NOMO-1 (cell line): Measurements from ENCODE around the gene SUGCT.
"Not testable (repeated sequence)": the region's sequence is repeated elsewhere in the genome, so short reads cannot be mapped to it uniquely, and the experiment has no call there.

Experiments
- DNase-seq, 2 experiments: peaks; one replicate each; lab custom pipeline; 2025; ENCODE audit not compliant: unreplicated experiment in 2 of 2; lab: John Stamatoyannopoulos, UW

Gene SUGCT

DNA sequence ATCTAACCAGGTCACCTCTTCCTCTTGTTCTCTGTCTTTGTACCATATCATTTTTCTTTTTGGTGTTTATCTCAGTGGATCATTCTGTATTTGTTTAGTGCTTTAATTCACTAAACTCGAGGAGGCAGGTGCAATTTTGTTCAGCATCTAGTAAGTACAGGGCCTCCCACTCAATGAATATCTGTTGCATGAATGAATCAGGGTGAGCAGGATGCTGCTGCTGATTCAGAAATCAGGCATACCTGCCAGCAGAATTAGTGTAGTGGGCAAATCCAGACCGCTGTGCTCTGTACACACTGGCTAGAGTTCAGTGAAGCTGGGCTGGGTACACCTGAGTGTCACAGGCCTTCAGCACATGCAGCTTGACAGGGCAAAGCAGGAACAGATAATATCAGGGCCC lies 511.9 kb downstream of the SUGCT start:
- DNase-seq = no peak

DNA sequence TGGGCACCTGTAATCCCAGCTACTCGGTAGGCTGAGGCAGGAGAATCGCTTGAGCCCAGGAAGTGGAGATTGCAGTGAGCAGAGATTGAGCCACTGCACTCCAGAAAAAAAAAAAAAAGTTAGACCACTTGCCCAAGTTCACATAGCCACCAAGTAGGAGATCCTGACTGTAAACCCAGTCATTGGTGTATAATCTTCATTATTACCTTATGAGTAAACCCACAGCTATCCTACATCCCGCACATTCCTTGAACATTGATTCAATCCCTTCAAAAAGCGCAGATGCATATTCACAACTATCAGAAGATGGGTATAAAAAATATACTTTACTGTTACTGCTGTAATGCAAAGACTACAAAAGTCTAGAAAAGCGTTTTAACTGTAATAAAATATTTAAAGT lies 512.9 kb downstream of the SUGCT start:
- DNase-seq = no peak

DNA sequence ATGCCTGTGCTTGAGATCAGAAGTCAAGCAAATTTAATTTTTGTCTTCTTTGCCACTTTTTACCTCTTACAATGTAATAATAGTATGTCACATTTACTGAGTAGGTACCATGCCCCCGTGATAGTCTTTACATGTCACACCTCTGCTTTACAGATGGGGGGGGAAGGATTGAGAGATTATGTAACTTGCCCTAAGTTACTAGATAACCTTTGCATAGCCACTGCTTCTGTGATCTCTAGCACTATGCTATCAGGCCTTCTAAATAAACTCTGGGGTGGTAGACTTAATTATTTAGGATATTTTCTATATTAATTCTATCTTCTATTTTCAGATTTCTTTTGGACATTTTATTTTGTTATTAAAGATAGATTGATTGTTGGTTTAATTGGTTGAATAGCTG lies 514.4 kb downstream of the SUGCT start:
- DNase-seq = no peak

DNA sequence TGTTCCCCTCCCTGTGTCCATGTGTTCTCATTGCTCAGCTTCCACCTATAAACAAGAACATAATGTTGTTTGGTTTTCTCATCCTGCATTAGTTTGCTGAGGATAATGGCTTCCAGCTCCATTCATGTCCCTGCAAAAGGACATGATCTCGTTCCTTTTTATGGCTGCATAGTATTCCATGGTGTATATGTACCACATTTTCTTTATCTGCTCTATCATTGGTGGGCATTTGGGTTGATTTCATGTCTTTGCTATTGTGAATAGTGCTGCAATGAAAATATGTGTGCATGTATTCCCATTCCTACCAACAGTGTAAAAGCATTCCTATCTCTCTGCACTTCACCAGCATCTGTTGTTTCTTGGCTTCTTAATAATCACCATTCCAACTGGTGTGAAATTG lies 516.1 kb downstream of the SUGCT start:
- not testable (repeated sequence) for DNase-seq

DNA sequence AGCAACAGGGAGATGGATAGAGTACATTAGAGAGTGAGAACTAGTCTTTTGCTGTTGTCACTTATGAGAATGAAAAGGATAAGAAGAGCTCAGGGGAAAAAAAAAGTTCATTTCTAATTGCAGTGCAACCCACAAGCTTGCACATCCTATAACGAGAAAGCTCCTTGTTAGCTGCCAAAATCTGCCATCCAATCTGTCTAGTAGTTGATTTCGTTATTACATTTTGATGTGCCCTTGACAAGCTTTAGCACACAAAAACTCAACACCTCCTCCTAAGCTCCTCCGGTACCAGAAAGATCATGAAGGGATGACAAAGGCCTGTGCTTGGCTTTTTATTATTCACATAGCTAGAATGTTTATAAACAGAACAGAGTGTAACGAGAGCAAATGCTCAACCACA lies 519.4 kb downstream of the SUGCT start:
- DNase-seq = no peak

DNA sequence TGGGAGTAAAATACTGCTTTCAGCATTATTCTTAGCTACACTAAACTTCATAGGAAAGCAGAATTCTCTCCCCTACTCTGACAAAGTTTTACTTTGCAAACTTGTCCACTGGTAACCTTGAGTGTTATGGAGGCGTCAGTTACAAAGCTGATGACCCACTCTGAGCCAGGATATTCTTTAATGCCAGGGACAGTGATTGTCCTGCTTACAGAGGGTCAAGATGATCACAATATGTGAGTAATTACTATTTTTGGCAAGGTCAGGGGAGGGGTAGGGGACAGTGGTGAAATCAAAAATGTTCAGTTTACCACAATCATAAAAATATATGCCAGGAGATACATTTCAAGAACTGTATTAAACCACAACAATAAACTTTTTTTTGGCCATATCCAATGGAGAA lies 520.6 kb downstream of the SUGCT start:
- no peak for DNase-seq

DNA sequence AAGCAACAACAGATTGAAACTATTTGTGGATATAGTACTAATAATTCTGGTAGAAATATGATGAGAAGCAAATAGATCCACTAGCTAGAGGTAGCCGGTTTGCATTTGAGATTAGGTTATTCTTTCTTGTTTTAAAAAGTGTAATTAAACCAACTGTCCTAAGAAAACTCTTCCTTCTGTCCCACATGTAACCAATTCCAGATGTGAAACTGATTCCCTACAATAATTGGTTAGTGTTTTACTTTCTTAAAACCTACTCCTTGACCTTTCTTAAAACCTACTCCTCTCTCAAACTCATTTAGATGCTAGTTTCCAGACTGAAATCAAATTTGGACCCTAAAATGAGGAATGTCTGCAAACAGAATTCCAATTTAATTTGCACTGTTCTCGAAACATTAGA lies 521.5 kb downstream of the SUGCT start:
- DNase-seq = no peak

DNA sequence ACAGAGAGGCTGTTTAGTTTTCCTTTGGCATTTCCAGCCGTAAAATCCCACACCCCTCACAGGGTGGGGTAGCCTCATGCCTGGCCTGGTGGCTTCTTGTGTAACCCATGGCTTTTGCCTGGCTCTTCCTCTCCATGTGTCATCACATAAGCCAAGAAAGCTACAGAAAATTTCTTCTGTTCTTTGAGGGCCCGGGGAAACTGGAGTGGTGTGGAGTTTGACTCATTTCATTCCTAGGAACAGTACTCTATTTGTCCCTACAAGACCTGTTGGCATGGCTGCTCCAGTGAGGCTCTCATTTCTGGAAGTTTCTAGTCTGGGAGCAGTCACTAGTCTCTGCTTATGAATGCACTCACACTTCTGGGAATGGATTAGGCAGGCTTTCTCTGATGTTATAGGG lies 523.9 kb downstream of the SUGCT start:
- no peak for DNase-seq

DNA sequence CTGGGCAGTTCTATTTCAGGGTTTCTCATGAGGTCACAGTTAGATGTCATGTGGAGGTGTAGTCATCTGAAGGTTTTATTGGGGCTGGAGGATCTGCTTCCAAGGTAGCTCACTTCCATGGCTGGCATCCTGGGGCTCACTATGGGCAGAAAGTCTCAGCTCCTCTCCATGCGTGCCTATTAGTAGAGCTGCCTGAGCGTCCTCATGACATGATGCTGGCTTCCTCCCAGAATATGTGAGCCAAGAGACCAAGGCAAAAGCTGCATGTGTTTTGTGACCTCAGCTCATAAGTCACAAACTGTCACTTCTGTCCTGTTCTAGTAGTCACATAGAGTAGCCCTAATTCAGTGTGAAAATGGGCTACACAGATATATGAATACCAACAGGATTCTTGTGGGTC lies 524.4 kb downstream of the SUGCT start:
- DNase-seq = no peak

DNA sequence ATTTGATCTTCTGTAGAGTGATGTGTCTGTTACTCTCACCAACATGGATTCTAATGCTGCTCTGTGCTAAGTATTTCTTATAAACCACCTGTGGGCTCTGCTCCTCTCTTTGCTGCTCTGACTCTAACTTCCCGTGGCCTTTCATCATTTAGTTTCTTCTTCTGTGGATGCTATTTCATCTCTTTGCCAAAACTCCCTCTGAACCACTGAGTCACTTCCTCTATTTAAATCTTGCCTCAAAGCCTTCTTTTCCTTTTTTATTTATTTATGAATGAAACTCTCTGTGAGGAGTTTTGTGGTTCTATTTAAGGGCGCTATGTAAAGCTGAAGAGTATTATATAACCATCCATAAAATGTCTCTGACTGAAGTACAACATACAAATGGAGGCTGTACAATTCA lies 538.5 kb downstream of the SUGCT start:
- DNase-seq = peak; percentile 65 to 79

DNA sequence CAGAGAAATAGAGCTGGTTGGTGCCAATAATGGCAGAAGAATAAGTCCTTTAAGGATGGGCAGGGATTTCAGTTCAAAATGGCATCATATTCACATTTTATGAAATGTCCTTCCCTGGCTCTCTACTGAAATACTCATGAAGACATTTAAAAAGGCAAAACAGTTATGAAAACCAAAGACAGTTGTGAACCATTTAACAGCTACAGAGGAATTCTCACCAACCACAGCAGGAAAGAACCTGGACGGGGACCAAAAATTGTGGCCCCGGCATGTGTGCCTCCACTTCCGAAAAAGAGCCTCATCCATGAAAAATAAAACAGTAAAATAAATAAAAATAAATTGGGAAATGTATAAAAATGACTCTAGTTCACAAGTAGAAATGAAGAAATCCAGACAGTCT lies 539.5 kb downstream of the SUGCT start:
- DNase-seq = no peak

DNA sequence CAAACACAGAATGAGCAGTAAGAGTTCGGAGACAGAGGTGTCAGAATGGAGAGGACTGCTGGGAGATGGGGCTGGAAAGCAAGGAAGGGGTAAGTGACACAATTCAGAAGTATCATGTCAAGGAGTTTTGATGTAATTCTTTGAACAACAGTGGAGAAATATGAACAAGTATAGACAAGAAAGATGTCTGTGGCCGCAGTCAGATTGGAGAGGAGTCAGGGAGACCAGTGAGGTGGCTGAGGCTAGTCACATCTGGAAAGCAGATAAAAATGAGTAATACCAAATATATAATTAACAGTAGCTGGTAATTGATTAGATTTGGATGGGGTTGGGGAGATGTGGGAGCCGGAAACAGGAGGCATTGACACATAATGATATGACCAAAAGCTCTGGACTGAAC lies 540.9 kb downstream of the SUGCT start:
- DNase-seq = no peak

DNA sequence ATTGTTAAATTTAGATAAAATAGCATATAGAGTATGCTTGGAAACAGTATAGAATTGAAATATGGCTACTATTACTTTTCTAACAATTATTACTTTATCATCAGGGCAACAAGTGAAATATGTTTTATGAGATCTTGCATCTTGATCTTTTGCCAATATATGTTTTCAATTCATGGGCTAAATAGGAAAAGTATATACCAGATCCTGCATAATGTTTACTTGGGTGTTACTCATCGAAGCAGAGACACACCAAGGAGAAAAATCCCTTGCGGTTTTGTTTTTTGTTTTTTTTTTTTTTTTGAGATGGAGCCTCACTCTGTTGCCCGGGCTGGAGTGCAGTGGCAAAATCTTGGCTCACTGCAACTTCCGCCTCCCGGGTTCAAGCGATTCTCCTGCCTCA lies 541.4 kb downstream of the SUGCT start:
- DNase-seq = no peak

DNA sequence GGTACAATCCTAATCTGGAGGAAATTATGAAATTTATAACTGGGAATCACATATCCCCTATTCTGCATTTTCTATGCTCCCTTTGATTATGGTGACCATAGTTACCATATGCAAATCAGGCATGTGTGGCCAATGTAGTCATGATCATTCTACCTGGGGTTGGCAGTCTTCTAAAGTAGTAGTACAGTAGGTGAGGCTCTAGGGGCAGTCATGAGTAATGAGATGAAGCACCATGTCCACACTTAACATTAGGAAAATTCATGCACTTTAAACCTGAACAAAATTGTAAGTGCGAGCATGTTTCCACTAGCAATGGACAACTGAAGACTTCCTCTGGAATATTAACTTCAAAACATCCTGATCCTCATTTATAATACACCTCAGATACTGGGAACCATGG lies 545.9 kb downstream of the SUGCT start:
- peak in 1 of 2 experiments; percentile 15 for DNase-seq

DNA sequence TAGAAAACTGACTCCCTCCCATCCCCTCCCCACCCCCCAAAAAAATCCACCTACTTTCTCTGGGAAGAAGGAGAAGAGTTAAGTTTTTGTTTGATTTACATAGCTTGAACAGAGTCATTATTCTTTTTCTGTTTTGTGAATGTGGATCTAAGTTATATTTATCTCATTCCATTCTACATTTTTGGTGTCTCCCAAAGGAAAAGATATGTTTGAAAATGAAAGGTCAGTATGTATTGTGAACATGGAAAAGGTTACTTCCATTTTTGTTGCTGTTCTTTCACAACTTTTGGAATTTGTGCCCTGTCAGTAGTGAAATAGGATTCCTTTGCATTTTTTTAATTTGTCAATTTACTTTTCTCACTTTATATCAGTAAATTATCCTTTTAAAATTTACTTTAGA lies 547.9 kb downstream of the SUGCT start:
- no peak for DNase-seq

DNA sequence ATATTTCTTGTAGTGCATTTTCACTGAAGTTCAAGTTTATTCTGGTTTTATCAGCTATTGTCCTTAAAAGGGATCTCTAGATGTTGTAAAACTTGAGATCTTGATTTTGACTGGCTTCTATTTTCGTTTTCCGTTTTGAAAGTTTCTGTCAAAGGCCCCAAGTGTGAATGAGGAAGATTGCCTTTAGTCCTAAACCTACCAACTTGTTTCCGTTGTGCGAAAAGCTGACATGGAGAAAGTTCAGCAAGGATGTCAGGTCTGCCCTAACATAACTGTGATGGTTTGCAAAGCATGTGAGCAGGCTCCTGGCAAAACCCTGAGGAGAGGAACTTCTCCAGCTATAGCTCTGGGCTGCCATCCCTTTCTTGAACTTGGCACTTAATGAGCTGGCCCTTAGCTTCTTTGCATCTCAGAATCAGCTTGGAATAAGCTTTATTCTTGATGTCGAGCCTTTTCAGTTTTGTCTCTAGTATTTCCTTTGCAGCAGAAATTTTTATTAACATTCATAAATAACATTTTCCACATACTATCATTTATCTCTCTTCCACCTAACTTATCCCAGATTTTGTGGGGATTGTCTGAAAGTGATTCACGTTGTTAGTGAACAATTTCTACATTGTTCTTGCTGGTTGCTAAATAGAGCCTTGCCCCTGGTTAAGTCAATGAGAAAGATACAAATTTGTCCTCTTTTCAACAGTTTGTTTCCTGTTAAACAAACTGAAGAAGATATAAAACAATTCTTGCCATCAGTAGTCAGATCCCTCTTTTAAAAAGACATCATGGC lies 559.4 kb downstream of the SUGCT start:
- peak; percentile 30 to 31 for DNase-seq

DNA sequence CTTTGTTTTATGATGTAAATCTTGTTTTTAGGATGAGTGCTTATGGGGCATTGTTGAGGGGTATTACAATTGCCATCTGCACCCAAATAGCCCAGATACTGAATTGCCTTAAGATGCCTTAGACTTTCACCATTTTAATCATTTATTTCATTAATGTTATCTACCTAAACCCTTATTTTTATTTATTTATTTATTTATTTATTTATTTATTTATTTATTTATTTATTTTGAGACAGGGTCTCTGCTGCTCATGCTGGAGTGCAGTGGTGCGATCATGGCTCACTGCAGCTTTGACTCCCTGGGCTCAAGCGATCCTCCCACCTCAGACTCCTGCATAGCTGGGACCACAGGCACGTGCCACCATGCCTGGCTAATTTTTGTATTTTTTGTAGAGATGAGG lies 560.2 kb downstream of the SUGCT start:
- DNase-seq = no peak

DNA sequence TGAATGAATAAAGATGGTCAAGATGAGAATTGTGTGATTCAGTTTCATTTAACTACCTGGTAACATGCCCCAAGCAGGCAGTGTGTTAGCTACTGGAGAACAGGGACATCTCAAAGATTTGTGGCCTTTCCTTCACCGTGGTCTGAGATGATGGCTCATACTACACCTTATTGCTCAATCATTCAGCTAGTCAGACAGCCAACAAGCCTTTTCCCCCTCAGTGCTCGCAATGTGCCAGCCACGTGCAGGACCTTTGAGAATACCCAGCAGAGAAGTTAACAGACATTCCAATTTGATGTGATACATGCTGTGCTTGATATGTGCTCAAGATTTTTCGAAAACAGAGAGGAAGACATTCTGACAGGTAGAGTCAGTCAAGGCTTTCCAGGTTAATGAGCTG lies 562.8 kb downstream of the SUGCT start:
- peak; percentile 28 to 41 for DNase-seq

DNA sequence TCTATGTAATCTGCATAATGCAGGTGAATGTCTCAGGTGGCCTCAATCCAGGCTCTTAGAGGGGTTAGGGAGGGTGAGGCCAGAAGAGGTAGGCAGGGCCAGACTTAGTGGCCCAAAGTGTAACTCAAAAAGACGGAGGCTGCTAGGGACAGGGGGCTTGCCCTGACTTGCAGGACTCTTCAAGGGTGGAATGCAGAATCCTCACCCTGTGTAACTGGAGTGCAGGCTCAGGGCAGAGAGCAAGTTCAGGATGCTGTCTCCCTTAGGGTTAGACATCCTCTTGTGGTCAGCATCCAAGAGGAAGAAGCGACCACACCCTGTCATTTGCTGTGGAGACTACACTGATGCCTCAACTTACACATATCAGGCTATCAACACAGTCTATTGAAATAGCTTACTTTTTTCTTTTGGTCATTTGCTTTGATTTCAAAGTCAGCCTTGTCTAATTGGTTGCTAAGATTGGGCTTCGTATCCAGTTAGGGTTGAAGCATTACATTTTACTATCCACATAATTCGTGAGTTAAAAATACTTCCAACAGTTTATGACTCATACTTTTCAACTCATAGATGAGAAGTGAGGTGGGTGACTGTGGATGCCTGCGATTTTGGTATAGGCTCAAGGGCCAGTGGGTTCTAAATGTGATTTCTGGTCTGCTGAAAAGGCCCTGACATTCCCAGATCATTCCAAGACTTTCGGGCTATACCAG lies 563.6 kb downstream of the SUGCT start:
- DNase-seq = peak; percentile 12 to 24

DNA sequence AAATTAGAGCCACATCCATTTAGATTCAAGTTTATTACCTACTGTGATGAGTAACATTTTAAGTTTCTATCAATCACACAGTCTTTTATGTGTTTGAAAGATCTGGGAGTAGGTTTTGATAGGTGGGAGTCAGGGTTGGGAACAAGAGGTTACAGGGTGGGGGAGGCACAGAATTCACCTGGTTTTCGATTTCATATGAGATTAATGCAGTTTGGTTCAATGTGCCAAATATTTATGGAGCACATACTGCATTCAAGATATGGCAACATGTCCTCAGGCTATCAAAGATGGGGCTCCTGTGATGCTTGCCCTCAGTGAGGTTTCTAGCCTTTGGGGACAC lies 564.1 kb downstream of the SUGCT start:
- no peak for DNase-seq

DNA sequence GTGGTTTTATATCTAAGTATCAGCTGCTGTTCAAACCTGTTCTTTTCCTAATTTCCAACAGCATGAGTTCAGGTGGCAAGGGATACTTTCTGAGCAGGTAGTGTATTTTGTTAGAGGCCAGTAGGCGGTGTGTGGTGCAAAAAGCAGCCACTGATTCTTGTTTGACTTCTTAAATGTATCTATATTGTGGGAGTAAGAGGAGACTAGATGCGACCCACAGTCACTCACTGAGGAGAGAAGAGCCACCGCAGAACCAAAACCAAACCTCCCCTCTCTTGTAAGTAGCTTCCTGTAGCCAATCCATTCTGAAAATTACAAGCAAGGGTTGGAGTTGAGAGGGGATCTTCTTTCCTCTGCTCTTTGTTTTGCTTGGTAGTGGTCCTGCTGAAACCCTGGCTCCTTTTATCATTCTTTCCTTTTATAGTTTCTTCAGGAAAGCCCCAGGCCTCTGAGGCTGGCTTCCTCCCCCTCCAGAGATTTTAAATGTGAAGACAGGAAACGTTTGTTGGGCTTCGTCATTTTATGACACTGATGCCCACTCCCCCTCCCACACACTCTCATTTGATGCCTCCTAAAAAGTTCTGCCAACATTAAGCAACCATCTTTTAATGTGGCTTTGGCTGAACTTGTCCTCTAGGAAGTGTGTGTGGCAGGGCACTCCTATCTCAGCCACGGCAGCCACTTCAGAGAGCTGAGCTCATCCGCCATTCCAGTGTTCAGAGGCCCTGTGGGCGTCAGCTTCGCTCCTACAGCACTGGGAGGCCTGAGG lies 566.0 kb downstream of the SUGCT start:
- no peak for DNase-seq
